Stomach (tissue), 9 donors: ENCODE measurements around the gene DYSF. TPM values are rescaled to one million over a fixed set of nuclear protein-coding genes. Genes with fewer than 3 reads are reported as not detected.
A peak's percentile ranks its signal among the peaks of the same experiment; 100 is the strongest.

Experiments used
- DNase-seq, 2 donors: peaks; one replicate each; pipeline versions ENCODE4 v3.0.0 to v3.0.0-alpha.2; 2013 to 2019
- H3K27ac ChIP-seq, 5 donors: fragments of 200-600 bp in 4 of 5; sonication (generic) in 4 of 5; one replicate each; pipeline ENCODE4 v1.5.1; 2013 to 2019; ENCODE audit warnings: mild to moderate bottlenecking in 1 of 5, moderate library complexity in 1 of 5
- H3K27me3 ChIP-seq, 3 donors: fragments of 200-600 bp; sonication (generic); one replicate each; pipeline ENCODE4 v1.5.1; 2017 to 2019; ENCODE audit warnings: mixed run types in 1 of 3
- H3K36me3 ChIP-seq, 4 donors: fragments of 200-600 bp; sonication (generic); 1 replicate in 3 of 4; 2 replicates in 1 of 4; pipeline ENCODE4 v1.5.1; 2016 to 2019
- H3K4me1 ChIP-seq, 4 donors: fragments of 200-600 bp; sonication (generic); one replicate each; pipeline ENCODE4 v1.5.1; 2016 to 2019
- H3K4me3 ChIP-seq, 4 donors: fragments of 200-600 bp; sonication (generic) in 3 of 4; one replicate each; pipeline ENCODE4 v1.5.1; 2016 to 2019; ENCODE audit warnings: mild to moderate bottlenecking in 1 of 4
- H3K9me3 ChIP-seq, 4 donors: fragments of 200-600 bp; sonication (generic); one replicate each; pipeline ENCODE4 v1.5.1; 2016 to 2019
- EP300 ChIP-seq: sonication (generic); formaldehyde crosslinking; IDR thresholded peaks from one replicate; pipeline ENCODE4 v1.6.1; 2017; ENCODE audit warnings: antibody characterized with exemption
- POLR2A ChIP-seq, 4 donors: fragments of 450-650 bp; IDR thresholded peaks; one replicate each; pipeline ENCODE4 v1.6.1; 2016; ENCODE audit warnings: antibody characterized with exemption in 4 of 4, control low read depth in 2 of 4, mild to moderate bottlenecking in 1 of 4, moderate library complexity in 1 of 4
- POLR2AphosphoS5 ChIP-seq, 3 donors: sonication (generic); formaldehyde crosslinking; IDR thresholded peaks; one replicate each; pipeline ENCODE4 v1.6.1; 2016; ENCODE audit warnings: antibody characterized with exemption in 3 of 3
- WGBS, 5 donors: extraction: QIAGEN DNeasy Blood & Tissue Kit in 3 of 5; methylation state at CpG; one replicate each; pipeline versions ENCODE4 v1.1.5 to v1.1.7; 2013 to 2018; 5-methylcytosine and 5-hydroxymethylcytosine counted together
- intact Hi-C: fragments of 100-400 bp; cut with DNase I; formaldehyde crosslinking; loops from one replicate; pipeline ENCODE4 v1.15.1; 2023; ENCODE audit warnings: low total_unique reads
- polyA plus RNA-seq, 3 donors: library from polyadenylated mRNA; stranded (reverse); fragments of 200-250 nt; gene quantifications; one replicate each; pipeline ENCODE4 v1.2.3, GENCODE V29; 2013
- total RNA-seq, 5 donors: library from RNA; depleted of rRNA; stranded (reverse); fragments of >200 nt; gene quantifications; one replicate each; pipeline versions ENCODE4 v1.1.0 to v1.2.3, GENCODE V29; 2014 to 2016
- TF ChIP-seq, protein P1 (sequence below), 7 experiments: fragments of 450-650 bp in 4 of 7; fragments of 200-600 bp in 3 of 7; sonication (generic) in 3 of 7; IDR thresholded peaks; one replicate each; pipeline ENCODE4 v1.5.1; 2016 to 2019; ENCODE audit warnings: antibody characterized with exemption in 7 of 7, control low read depth in 2 of 7, mild to moderate bottlenecking in 1 of 7
- donor health status: healthy with polysubstance abuse.
- donor health status: Bipolar disorder and iron deficiency.
- donor health status: healthy.

The DYSF gene
- total and polyA plus RNA-seq, 8 donors = 2.1 to 13.4 (median 6.1) TPM

DNA sequence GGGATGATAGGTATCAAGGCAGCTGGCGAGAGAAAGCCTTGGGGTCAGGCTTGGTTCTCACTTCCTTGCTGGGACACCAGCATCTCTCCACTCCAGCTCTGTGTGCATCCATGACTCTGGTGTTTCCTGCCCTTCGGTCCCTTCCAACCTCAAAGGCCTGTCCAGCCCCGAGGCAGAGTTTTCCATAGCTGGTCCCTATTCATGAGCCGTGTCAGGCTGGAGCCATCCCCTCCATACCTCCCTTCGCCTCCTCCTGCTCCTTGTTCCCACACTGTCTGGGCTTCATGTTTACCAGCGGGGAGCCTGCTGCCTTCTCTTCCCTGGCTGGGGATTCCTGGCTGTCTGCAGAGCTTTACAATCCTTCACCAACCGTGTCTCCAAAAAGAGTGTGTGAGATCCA, 51.2 kb downstream of the DYSF start:
- Histone ChIP-seq H3K4me1 (peaks cover 0 to 19% (median 3%) of the 10 kb centered on the region in 4 donors), H3K27ac (peak overlapping the region in 3 of 5 donors; percentile 4 to 16 (median 14)), H3K27me3 (no peaks in the 10 kb centered on the region), H3K36me3 (peaks cover 0 to 4% (median 0%) of the 10 kb centered on the region in 4 donors), H3K4me3 (no peak overlapping the region), H3K9me3 (no peaks in the 10 kb centered on the region)
- TF ChIP-seq POLR2AphosphoS5 (IDR thresholded peaks at IDR 0.05) (no peak), EP300 (no peak), POLR2A (IDR thresholded peaks at IDR 0.05) (no peak)
- TF ChIP-seq, protein P1, sequence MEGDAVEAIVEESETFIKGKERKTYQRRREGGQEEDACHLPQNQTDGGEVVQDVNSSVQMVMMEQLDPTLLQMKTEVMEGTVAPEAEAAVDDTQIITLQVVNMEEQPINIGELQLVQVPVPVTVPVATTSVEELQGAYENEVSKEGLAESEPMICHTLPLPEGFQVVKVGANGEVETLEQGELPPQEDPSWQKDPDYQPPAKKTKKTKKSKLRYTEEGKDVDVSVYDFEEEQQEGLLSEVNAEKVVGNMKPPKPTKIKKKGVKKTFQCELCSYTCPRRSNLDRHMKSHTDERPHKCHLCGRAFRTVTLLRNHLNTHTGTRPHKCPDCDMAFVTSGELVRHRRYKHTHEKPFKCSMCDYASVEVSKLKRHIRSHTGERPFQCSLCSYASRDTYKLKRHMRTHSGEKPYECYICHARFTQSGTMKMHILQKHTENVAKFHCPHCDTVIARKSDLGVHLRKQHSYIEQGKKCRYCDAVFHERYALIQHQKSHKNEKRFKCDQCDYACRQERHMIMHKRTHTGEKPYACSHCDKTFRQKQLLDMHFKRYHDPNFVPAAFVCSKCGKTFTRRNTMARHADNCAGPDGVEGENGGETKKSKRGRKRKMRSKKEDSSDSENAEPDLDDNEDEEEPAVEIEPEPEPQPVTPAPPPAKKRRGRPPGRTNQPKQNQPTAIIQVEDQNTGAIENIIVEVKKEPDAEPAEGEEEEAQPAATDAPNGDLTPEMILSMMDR (IDR thresholded peaks at IDR 0.05) = no peak
- 84 to 90% (median 85%) methylated on average over 6 to 7 of the region's 7 CpGs for WGBS, 5 donors
- no peak for DNase-seq
- intact Hi-C loops = no loop called here

DNA sequence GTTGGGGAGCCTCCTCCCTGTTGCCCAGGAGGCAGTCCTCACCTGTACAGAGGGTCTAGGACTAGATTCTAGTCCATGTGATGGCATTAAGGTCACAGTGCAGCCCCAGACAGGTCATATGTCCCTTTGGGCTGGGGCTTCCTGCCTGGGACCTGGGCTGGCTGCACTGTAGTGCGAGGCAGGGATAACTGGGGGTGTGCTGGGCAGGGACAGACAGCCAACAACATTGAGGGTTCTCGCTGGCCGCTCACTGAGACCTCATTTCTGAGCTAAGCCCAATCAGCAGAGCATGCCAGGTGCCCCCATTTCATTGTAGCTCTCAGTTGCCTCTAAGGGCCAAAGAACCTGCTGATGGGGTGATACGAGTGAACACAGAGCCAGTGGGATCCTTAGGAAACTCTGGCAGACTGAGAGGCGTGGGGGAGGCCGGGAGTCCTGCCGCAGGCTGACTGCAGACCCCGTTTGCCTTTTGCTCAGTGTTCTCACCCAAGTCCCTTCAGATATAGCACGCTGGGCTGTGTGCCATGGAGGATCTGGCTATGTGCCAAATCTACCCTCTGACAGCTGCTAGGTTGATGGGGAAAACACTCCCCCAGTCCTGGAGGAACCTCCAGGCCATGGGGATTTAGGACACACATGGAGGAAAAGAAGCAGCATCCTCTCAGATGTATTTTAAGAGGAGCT, 51.9 kb downstream of the DYSF start:
- Histone ChIP-seq H3K4me1 (peaks cover 0 to 18% (median 3%) of the 10 kb centered on the region in 4 donors), H3K9me3 (no peaks in the 10 kb centered on the region), H3K27ac (peak overlapping the region in 1 of 5 donors; percentile 14), H3K4me3 (no peak overlapping the region), H3K36me3 (peaks cover 0 to 4% (median 0%) of the 10 kb centered on the region in 4 donors), H3K27me3 (no peaks in the 10 kb centered on the region)
- WGBS, 5 donors = 39 to 66% (median 59%) methylated on average over 6 to 9 of the region's 9 CpGs
- DNase-seq = peak in 1 of 2 donors; percentile 52
- TF ChIP-seq, protein P1 (IDR thresholded peaks at IDR 0.05) = no peak
- no peak for TF ChIP-seq POLR2A (IDR thresholded peaks at IDR 0.05)
- TF ChIP-seq EP300 = no peak
- TF ChIP-seq POLR2AphosphoS5 (IDR thresholded peaks at IDR 0.05) = no peak
- intact Hi-C loops = no loop called here

DNA sequence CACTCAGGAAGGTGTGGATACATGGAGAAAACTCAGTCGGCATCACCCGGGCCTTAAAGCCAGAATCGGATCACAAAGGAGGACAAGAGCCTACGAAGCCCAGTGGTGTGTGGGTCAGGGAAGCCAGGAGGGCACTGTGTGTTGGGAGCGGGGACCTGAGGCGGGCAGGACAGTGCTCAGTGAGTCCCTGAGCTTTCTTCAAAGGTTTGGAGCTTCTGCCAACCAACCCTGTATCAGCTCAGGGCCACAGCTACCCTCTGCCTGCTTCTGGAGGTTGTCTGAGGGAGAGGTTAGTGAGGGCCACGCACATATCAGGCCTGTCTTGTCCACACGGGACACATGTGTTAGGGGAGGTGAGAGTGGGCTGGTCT, 52.4 kb downstream of the DYSF start:
- DNase-seq = no peak
- peaks cover 0 to 4% (median 0%) of the 10 kb centered on the region in 4 donors for H3K36me3 ChIP-seq
- H3K27me3 ChIP-seq = no peaks in the 10 kb centered on the region
- intact Hi-C loops = no loop called here
- no peak for TF ChIP-seq EP300
- 76 to 88% (median 86%) methylated on average over 7 to 8 of the region's 8 CpGs for WGBS, 5 donors
- H3K9me3 ChIP-seq = no peaks in the 10 kb centered on the region
- H3K4me1 ChIP-seq = peaks cover 0 to 14% (median 3%) of the 10 kb centered on the region in 4 donors
- H3K4me3 ChIP-seq = no peak overlapping the region
- no peak overlapping the region for H3K27ac ChIP-seq

DNA sequence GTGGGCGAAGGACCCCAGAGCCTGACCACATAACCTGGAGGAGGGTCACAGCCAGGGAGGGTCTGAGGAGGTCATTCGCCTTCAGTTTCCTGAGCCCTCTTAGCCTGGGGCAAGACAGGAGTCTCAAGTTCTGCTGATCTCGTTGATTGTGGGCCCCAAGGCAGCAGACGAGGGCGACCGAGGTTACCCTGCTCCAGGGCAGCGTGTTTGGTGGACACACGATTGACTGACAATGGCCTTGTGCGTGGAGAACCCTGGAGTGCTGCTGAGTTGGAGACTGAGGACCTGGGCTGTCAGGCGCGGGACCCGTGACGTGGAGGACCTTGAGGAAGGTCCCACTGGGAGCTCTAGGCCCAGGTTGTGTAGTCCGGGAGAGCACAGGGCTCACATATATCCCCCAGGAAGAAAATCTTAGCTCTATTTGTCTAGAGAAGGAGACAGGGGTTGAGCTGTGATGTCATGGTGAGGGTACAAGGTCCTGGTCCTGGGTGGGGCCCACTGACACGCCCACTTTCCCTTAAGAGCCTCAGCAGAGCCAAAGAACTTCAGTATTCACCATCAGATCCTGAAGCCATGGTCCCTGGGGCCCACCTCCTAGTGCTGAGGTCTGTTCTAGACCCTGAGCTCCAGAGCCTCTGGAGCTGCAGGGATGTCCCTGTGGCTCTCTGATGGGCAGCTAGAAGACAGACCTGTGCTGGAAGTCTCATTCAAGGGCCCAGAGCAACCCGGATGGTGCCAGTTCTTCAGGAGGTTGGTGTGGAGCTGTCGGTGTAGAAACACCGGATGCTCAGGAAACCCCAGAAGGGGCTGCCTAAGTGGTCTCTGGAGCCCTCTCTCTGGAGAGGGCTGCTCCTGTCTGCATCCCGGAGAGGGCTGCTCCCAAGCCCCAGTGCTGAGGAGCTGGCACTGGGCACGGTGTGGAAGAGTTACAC, 53.1 kb downstream of the DYSF start:
- TF ChIP-seq POLR2AphosphoS5 (IDR thresholded peaks at IDR 0.05) = no peak
- TF ChIP-seq, protein P1 (IDR thresholded peaks at IDR 0.05) = no peak
- no peak for TF ChIP-seq EP300
- no peak for TF ChIP-seq POLR2A (IDR thresholded peaks at IDR 0.05)
- H3K36me3 ChIP-seq = peaks cover 0 to 4% (median 0%) of the 10 kb centered on the region in 4 donors
- intact Hi-C loops = no loop called here
- WGBS, 5 donors = 78 to 85% (median 80%) methylated on average over 8 to 20 of the region's 20 CpGs
- H3K27ac ChIP-seq = no peak overlapping the region
- no peaks in the 10 kb centered on the region for H3K27me3 ChIP-seq
- no peak for DNase-seq
- peaks cover 0 to 14% (median 3%) of the 10 kb centered on the region in 4 donors for H3K4me1 ChIP-seq
- no peak overlapping the region for H3K4me3 ChIP-seq
- H3K9me3 ChIP-seq = no peaks in the 10 kb centered on the region
